ENCODE results near the gene MDGA2.

GRCh38 chr14:47439953-47440352 is 235.5 kb downstream of the MDGA2 start:
- TF ChIP-seq CTCF (conservative IDR thresholded peaks at IDR 0.05) (no peak), EZH2 (IDR thresholded peaks at IDR 0.05; ENCODE audit: low read depth) (no peak)
